ENCODE data around the gene EIF4G2.

EIF4G2 gene

GRCh38 chr11:10809373-10810160, 841 bp upstream of the EIF4G2 start:
- no peak for DNase-seq (ENCODE audit: low read depth in 2 of 2)

DNA sequence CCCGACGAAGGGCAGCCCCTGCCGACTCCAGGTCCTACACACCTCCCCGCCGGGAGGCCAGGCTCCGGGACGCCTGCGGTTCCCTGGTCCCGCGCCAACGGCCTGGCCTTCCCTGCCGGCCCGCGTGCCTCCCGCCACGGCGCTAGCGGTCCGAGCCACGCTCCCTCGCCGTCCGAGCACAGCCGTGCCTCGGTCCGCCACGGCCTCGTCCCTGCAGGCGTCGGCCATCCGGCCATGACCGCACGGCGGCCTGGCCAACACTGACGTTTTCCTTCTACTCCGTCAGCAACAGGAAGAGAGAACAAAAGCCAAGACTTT, 532 bp downstream of the EIF4G2 start:
- no peak for DNase-seq (ENCODE audit: low read depth in 2 of 2)

GRCh38 chr11:10807493-10808234, 1.1 kb downstream of the EIF4G2 start:
- DNase-seq (ENCODE audit: low read depth in 2 of 2), result peak in 1 of 2 donors; percentile 14

GRCh38 chr11:10806206-10806605, 2.5 kb downstream of the EIF4G2 start:
- DNase-seq (ENCODE audit: low read depth in 2 of 2), result no peak

DNA sequence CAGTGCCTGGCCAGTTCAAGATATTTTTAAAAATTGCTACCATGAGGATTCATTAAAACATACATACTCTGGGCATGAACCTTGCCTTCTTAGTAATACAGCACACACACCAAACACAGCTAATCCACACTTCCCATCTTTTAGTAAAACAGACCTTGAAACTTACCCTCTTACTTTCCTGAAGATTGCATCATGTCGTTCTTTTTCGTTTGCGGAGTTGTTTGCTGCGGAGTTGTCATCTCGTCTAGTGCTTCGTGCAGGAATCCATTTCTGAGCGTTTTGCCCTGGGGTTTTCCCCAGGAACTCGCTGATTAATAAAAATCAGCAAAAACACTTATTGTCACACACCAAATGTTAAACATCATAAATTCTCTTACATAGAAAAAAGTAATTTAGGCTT, 3.0 kb downstream of the EIF4G2 start:
- no peak for DNase-seq (ENCODE audit: low read depth in 2 of 2)

- DNase-seq (ENCODE audit: low read depth in 2 of 2), result no peak
Measured at GRCh38 chr11:10803676-10804075, 5.0 kb downstream of the EIF4G2 start.

DNA sequence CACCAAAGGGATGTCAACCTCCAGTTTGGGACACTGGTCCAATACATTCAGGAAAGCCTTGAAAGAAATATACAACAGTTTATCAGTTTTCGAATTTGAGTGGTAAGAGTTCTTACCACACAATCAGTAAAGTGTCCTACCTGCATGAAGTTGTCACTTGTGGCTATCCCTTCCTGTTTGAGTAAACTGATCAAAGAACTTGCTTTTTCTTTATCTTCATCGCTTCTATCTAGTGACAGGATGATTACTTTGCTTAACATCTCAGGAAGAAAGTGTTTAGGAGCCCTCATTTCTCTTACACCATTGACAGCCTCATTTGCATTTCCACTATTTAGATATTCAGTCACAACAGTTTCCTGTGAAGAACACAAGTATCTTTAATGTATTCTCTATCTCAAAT, 8.4 kb downstream of the EIF4G2 start:
- no peak for DNase-seq (ENCODE audit: low read depth in 2 of 2)

DNA sequence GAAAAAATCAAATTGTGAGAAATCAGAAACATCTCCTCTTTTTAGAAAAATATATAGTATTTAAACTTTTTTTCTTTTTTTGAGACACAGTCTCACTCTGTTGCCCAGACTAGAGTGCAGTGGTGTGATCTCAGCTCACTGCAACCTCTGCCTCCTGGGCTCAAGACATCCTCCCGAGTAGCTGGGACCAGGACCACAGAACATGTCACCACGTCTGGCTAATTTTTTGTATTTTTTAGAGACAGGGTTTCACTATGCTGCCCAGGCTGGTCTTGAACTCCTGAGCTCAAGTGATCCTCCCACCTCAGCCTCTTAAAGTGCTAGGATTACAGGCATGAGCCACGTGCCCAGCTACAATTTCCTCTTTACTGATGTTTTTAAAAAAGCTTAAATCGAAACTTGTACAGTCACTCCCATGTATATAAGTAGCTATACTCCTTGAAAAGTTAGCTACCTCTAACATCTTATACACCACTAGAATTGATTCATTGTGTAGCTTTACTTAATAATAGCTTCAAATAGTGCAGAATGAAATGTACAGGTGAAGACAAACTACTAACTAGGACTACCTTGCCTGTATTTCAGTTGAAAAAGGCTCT, 10.3 kb downstream of the EIF4G2 start:
- DNase-seq (ENCODE audit: low read depth in 2 of 2), result no peak

DNA sequence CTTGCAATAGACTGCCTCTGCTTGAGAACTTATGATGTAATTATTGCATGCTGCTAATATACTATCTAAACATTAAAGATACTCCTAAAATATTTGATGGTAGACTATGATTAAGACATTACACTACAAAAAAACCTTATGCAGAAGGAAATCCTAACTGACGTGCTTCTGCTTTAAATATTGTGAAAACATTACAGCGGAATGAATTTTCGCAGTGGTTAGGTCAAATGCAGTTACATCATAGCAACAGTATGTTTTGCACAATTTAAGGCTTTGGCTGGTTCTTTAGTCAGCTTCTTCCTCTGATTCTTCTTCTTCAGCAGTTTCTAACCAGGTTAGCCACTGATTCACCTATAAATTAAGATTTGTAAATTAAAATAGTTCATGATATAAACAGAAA, 11.2 kb downstream of the EIF4G2 start:
- DNase-seq (ENCODE audit: low read depth in 2 of 2), result no peak

DNA sequence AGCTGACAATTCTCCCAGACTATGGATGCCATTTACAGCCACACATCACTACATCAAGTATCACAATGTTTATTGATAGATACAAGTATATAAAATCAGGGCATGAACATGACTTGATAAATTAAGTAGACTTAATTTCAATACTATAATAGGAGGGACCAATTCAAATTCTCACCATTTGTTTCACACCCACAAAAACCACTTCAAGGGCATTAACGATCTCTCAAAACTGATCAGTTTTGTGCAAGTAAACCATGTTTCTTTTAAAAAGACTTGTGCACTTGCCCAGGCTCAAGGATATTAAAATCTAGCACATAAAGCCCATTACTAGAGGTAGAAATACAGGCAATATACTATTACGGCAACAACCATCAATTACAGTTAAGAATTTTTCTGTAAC, 11.7 kb downstream of the EIF4G2 start:
- no peak for DNase-seq (ENCODE audit: low read depth in 2 of 2)

GRCh38 chr11:10796191-10796590, 12.5 kb downstream of the EIF4G2 start:
- no peak for DNase-seq (ENCODE audit: low read depth in 2 of 2)

- no peak for DNase-seq (ENCODE audit: low read depth in 2 of 2)
Measured at GRCh38 chr11:10793470-10794255, 15.1 kb downstream of the EIF4G2 start.

DNA sequence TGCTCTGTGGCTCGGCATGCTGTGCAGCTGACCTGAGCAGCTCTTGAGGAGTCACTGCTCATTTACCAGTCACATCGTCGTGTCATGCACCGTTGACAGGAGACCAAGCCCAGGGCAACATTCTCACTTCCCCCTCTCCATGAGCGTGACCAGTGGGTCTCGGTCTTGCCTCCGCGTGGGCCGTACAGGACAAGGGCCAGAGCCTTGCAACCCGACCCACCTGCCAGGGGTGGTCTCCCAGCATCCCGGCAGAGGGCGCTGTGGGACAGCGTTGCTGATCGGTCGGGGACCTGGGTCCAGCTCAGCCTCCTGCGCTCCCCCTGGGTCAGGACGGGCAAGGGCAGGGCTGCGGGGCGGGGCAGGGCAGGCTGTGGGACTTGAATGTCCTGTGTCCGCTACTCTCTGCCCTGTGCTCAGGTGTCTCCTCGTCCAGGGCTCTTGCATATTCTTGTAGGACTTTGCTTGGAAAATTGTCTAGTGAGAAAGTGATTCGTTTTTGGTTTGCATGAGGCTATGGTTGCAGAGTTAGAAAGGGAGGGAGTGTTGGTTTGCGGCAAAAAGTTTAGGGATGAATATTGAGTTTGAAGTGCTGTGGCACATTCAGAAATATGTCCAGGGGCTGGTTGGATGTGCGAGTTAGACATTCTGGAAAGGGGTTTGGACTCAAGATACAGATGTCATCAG, 16.2 kb downstream of the EIF4G2 start:
- DNase-seq (ENCODE audit: low read depth in 2 of 2), result peak; percentile 59 to 82

DNA sequence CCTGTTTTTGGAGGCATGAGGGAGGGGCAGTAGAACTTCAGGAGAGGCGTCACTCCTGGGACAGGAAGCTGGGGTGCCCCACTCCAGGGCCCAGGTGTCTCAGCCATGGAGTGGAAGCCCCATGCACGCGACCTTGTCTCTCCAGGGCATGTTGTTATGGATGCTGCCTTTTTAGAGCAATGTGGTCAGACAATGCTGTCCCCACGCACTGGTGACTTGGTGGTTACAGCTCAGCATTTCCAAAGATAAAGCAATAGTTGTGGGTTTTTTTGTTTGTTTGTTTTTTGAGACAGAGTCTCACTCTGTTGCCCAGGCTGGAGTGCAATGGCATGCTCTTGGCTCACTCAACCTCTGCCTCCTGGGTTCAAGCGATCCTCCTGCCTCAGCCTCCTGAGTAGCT, 22.3 kb downstream of the EIF4G2 start:
- no peak for DNase-seq (ENCODE audit: low read depth in 2 of 2)

DNA sequence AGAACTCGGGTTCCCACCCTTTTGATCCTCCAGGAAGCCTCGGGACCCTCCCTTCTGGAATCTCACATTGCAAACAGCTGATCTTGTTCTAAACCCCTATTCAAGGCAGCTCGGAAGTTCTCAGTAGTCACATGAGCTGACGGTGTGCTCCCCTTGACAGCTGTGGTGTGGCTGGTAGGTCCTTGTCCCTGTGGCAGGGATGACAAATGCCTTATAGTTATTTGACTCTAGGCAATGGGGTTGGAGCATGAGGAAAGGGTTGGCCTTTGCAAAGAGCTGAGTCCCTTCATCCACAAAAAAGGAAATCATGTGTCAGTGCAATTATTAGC, 23.6 kb downstream of the EIF4G2 start:
- DNase-seq (ENCODE audit: low read depth in 2 of 2), result no peak

- no peak for DNase-seq (ENCODE audit: low read depth in 2 of 2)
Measured at GRCh38 chr11:10784232-10785145, 24.2 kb downstream of the EIF4G2 start.

DNA sequence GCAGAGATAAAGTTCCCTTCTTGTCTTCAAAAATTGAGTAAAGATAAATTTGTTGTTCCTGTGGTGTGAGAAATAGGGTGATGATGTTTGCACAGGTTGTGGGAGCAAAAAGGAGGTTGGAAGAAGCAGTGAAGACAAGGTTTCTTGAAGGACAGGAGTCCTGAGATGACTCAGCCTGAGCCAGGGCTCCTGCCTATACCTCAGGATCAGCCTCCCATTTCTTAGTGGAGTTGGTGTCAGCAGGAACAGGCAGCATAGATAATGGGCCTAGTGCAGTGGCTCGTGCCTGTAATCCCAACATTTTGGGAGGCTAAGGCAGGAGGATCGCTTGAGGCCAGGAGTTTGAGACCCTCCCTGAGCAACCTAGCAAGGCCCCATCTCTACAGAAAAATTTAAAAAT, 28.7 kb downstream of the EIF4G2 start:
- no peak for DNase-seq (ENCODE audit: low read depth in 2 of 2)

GRCh38 chr11:10779086-10779485, 29.6 kb downstream of the EIF4G2 start:
- no peak for DNase-seq (ENCODE audit: low read depth in 2 of 2)

DNA sequence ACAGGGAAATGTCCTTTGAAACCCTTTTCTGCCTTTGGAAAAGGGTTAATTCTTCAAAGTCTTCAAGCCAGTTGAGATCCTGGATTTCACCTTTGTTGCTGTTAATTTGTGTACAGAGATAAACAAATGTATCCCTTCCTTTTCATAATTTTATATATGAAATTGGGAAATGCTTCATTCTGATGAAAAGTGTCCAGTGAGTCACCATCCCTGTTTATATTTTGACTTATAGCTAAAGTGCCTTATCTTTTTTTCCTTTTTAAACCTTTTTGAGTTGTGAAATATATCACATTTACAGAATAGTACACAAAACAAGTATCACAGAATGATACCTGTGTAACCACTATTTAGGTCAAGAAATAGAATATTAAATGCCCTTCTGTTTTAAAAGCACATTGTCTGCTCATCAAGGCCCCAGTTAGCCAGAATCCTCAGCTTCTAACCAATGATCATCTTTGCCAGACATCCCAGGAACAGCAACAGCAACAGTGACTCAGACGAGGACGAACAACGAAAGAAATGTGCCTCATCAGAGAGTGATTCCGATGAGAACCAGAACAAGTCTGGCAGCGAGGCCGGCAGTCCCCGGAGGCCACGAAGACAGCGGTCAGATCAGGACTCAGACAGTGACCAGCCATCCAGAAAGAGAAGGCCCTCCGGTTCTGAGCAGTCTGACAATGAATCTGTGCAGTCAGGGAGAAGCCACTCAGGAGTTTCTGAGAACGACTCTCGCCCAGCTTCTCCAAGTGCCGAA, 30.3 kb downstream of the EIF4G2 start:
- DNase-seq (ENCODE audit: low read depth in 2 of 2), result no peak

DNA sequence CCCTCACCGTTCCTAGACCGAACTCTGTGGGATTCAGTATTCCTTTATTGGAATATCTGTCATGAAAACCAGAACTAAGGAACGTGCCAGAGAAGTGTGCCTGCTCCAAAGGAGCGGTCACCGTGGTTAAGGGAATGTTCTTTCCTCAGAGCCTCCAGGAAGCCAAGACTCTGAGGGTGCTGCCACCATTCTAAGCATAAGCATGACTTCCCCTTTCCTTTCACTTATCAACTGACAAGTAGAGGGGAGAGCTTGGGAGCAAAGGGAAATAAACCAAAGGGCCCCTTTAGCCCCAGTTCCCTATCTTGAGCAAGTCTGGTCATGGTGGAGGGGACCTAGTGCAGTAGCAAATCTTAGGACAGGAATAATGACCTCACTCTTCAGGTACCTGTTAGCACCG, 30.9 kb downstream of the EIF4G2 start:
- no peak for DNase-seq (ENCODE audit: low read depth in 2 of 2)

All from stimulated activated CD4-positive, alpha-beta T cell treated with anti-CD3 and anti-CD28 coated beads, Interleukin-1b, Interleukin-23, amount 100 ng/mL, for 1 hour (primary cell).